HEK293 (cell line): ENCODE data around the gene SLCO6A1.

ENCODE experiments used
- REST ChIP-seq: fragments of 450-650 bp; formaldehyde crosslinking; IDR thresholded peaks from 2 replicates; pipeline ENCODE4 v1.5.1; 2016; ENCODE audit warnings: missing biosample characterization, missing genetic modification characterization
- SP3 ChIP-seq: fragments of 450-650 bp; formaldehyde crosslinking; IDR thresholded peaks from 2 replicates; pipeline ENCODE4 v1.5.1; 2016; ENCODE audit warnings: missing biosample characterization, missing genetic modification characterization
- TCF7L2 ChIP-seq: IDR thresholded peaks from 2 replicates; pipeline ENCODE4 v1.6.1; 2011; ENCODE audit warnings: low read depth, mild to moderate bottlenecking, inconsistent platforms, low read length, moderate library complexity, borderline replicate concordance
- ZNF23 ChIP-seq: fragments of 450-650 bp; formaldehyde crosslinking; IDR thresholded peaks from 2 replicates; pipeline ENCODE4 v1.5.1; 2016; ENCODE audit warnings: missing biosample characterization, missing genetic modification characterization, borderline replicate concordance
- ZNF354C ChIP-seq: fragments of 450-650 bp; formaldehyde crosslinking; IDR thresholded peaks from 2 replicates; pipeline ENCODE4 v1.5.1; 2016; ENCODE audit warnings: missing biosample characterization, missing genetic modification characterization, low read depth, borderline replicate concordance
- ZNF404 ChIP-seq: fragments of 450-650 bp; formaldehyde crosslinking; IDR thresholded peaks from 2 replicates; pipeline ENCODE4 v1.5.1; 2017; ENCODE audit warnings: missing biosample characterization, missing genetic modification characterization
- ZNF416 ChIP-seq: fragments of 450-650 bp; formaldehyde crosslinking; IDR thresholded peaks from 2 replicates; pipeline ENCODE4 v1.5.1; 2016; ENCODE audit warnings: missing biosample characterization, missing genetic modification characterization
- ZNF596 ChIP-seq: fragments of 450-650 bp; IDR thresholded peaks from 2 replicates; pipeline ENCODE4 v1.5.0; 2018; ENCODE audit warnings: missing biosample characterization, mild to moderate bottlenecking, missing genetic modification characterization, moderate library complexity
- ZNF76 ChIP-seq: fragments of 450-650 bp; formaldehyde crosslinking; IDR thresholded peaks from 2 replicates; pipeline ENCODE4; 2016; ENCODE audit warnings: low read depth, missing biosample characterization, missing genetic modification characterization, borderline replicate concordance
- TF ChIP-seq, protein P1 (sequence below): fragments of 450-650 bp; formaldehyde crosslinking; optimal IDR thresholded peaks from 2 replicates; pipeline ENCODE3; 2016; ENCODE audit warnings: missing biosample characterization, mild to moderate bottlenecking, missing genetic modification characterization
- TF ChIP-seq, protein P2 (sequence below): fragments of 450-650 bp; formaldehyde crosslinking; IDR thresholded peaks from 2 replicates; pipeline ENCODE4 v1.5.1; 2016; ENCODE audit warnings: missing biosample characterization, missing genetic modification characterization
- TF ChIP-seq, protein P3 (sequence below): fragments of 450-650 bp; formaldehyde crosslinking; IDR thresholded peaks from 2 replicates; pipeline ENCODE4 v1.5.1; 2017; ENCODE audit warnings: missing biosample characterization, missing genetic modification characterization
- TF ChIP-seq, protein P4 (sequence below): fragments of 450-650 bp; formaldehyde crosslinking; IDR thresholded peaks from 2 replicates; pipeline ENCODE4 v1.5.1; 2016; ENCODE audit warnings: missing biosample characterization, missing genetic modification characterization
- TF ChIP-seq, protein P5 (sequence below): fragments of 450-650 bp; formaldehyde crosslinking; IDR thresholded peaks from 2 replicates; pipeline ENCODE4 v1.5.0; 2017; ENCODE audit warnings: missing biosample characterization, missing genetic modification characterization, borderline replicate concordance

DNA sequence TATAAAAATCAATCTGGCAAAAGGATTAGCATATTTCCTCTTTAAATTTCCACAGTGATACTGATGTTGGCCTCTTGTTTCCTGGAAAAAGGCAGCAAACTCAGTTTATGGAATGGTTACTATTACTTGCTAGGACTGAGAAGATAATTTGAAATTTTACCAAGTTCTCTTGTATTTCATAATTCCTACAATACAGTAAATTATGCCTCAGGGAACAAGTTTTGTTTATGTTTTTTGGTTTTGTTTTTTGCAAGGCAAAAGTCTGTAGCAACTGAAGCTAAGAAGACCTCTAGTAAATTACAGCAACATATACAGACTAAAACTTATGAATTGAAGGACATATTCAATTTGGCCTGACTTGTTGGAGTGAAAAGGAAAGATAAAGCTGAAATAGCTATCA is 30.2 kb upstream of the SLCO6A1 start:
- TF ChIP-seq, protein P1, sequence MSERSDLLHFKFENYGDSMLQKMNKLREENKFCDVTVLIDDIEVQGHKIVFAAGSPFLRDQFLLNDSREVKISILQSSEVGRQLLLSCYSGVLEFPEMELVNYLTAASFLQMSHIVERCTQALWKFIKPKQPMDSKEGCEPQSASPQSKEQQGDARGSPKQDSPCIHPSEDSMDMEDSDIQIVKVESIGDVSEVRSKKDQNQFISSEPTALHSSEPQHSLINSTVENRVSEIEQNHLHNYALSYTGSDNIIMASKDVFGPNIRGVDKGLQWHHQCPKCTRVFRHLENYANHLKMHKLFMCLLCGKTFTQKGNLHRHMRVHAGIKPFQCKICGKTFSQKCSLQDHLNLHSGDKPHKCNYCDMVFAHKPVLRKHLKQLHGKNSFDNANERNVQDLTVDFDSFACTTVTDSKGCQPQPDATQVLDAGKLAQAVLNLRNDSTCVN: no peak
- TF ChIP-seq, protein P2, sequence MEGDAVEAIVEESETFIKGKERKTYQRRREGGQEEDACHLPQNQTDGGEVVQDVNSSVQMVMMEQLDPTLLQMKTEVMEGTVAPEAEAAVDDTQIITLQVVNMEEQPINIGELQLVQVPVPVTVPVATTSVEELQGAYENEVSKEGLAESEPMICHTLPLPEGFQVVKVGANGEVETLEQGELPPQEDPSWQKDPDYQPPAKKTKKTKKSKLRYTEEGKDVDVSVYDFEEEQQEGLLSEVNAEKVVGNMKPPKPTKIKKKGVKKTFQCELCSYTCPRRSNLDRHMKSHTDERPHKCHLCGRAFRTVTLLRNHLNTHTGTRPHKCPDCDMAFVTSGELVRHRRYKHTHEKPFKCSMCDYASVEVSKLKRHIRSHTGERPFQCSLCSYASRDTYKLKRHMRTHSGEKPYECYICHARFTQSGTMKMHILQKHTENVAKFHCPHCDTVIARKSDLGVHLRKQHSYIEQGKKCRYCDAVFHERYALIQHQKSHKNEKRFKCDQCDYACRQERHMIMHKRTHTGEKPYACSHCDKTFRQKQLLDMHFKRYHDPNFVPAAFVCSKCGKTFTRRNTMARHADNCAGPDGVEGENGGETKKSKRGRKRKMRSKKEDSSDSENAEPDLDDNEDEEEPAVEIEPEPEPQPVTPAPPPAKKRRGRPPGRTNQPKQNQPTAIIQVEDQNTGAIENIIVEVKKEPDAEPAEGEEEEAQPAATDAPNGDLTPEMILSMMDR: no peak
- TF ChIP-seq TCF7L2 (no peak), ZNF76 (tag by site-specific recombination) (no peak), ZNF596 (tag by site-specific recombination) (no peak), ZNF354C (no peak), REST (no peak), SP3 (tag by site-specific recombination) (no peak), ZNF416 (tag by site-specific recombination) (no peak), ZNF23 (tag by site-specific recombination) (no peak), ZNF404 (tag by site-specific recombination) (no peak)
- TF ChIP-seq, protein P3, sequence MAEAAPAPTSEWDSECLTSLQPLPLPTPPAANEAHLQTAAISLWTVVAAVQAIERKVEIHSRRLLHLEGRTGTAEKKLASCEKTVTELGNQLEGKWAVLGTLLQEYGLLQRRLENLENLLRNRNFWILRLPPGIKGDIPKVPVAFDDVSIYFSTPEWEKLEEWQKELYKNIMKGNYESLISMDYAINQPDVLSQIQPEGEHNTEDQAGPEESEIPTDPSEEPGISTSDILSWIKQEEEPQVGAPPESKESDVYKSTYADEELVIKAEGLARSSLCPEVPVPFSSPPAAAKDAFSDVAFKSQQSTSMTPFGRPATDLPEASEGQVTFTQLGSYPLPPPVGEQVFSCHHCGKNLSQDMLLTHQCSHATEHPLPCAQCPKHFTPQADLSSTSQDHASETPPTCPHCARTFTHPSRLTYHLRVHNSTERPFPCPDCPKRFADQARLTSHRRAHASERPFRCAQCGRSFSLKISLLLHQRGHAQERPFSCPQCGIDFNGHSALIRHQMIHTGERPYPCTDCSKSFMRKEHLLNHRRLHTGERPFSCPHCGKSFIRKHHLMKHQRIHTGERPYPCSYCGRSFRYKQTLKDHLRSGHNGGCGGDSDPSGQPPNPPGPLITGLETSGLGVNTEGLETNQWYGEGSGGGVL (tag by site-specific recombination): no peak
- TF ChIP-seq, protein P4, sequence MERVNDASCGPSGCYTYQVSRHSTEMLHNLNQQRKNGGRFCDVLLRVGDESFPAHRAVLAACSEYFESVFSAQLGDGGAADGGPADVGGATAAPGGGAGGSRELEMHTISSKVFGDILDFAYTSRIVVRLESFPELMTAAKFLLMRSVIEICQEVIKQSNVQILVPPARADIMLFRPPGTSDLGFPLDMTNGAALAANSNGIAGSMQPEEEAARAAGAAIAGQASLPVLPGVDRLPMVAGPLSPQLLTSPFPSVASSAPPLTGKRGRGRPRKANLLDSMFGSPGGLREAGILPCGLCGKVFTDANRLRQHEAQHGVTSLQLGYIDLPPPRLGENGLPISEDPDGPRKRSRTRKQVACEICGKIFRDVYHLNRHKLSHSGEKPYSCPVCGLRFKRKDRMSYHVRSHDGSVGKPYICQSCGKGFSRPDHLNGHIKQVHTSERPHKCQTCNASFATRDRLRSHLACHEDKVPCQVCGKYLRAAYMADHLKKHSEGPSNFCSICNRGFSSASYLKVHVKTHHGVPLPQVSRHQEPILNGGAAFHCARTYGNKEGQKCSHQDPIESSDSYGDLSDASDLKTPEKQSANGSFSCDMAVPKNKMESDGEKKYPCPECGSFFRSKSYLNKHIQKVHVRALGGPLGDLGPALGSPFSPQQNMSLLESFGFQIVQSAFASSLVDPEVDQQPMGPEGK (tag by site-specific recombination): no peak
- TF ChIP-seq, protein P5, sequence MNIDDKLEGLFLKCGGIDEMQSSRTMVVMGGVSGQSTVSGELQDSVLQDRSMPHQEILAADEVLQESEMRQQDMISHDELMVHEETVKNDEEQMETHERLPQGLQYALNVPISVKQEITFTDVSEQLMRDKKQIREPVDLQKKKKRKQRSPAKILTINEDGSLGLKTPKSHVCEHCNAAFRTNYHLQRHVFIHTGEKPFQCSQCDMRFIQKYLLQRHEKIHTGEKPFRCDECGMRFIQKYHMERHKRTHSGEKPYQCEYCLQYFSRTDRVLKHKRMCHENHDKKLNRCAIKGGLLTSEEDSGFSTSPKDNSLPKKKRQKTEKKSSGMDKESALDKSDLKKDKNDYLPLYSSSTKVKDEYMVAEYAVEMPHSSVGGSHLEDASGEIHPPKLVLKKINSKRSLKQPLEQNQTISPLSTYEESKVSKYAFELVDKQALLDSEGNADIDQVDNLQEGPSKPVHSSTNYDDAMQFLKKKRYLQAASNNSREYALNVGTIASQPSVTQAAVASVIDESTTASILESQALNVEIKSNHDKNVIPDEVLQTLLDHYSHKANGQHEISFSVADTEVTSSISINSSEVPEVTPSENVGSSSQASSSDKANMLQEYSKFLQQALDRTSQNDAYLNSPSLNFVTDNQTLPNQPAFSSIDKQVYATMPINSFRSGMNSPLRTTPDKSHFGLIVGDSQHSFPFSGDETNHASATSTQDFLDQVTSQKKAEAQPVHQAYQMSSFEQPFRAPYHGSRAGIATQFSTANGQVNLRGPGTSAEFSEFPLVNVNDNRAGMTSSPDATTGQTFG (tag by site-specific recombination): no peak
